Hematopoietic multipotent progenitor cell treated with erythropoietin and hydrocortisone succinate and interleukin-3 and kit ligand, for 4 days (in vitro differentiated cells): Measurements from ENCODE around the gene ZNF408.
"Not testable (repeated sequence)": the region's sequence is repeated elsewhere in the genome, so short reads cannot be mapped to it uniquely, and the experiment has no call there.

Source experiments
- DNase-seq: peaks from one replicate; pipeline ENCODE4 v3.0.0-alpha.2; 2015

ZNF408 gene

GRCh38 chr11:46698597-46698996 is 2.2 kb upstream of the ZNF408 start:
- DNase-seq, result no peak

GRCh38 chr11:46701078-46701654 is 335 bp downstream of the ZNF408 start:
- DNase-seq, result peak; percentile 28

- DNase-seq, result no peak
Measured at GRCh38 chr11:46705070-46705688, 4.3 kb downstream of the ZNF408 start.

- DNase-seq, result no peak
Measured at GRCh38 chr11:46706886-46707285, 6.1 kb downstream of the ZNF408 start.

- DNase-seq, result not testable (repeated sequence)
Measured at GRCh38 chr11:46709351-46709750, 8.5 kb downstream of the ZNF408 start.

- no peak for DNase-seq
Measured at GRCh38 chr11:46710821-46711269, 10.0 kb downstream of the ZNF408 start.

GRCh38 chr11:46711303-46711702 is 10.5 kb downstream of the ZNF408 start:
- no peak for DNase-seq

- no peak for DNase-seq
Measured at GRCh38 chr11:46712874-46713576, 12.2 kb downstream of the ZNF408 start.

- not testable (repeated sequence) for DNase-seq
Measured at GRCh38 chr11:46717825-46718154, 17.0 kb downstream of the ZNF408 start.

GRCh38 chr11:46718155-46719019 is 17.6 kb downstream of the ZNF408 start:
- DNase-seq, result peak; percentile 63

- no peak for DNase-seq
Measured at GRCh38 chr11:46719048-46719542, 18.3 kb downstream of the ZNF408 start, which contains the start of gene F2. TSS of gene F2 (plus strand) at chr11:46719213. CDS start at chr11:46719236, 23 bp downstream.

- DNase-seq, result no peak
Measured at GRCh38 chr11:46719543-46720218, 18.9 kb downstream of the ZNF408 start.

GRCh38 chr11:46721286-46721685 is 20.5 kb downstream of the ZNF408 start:
- no peak for DNase-seq

GRCh38 chr11:46722566-46723358 is 21.9 kb downstream of the ZNF408 start:
- no peak for DNase-seq

- no peak for DNase-seq
Measured at GRCh38 chr11:46723359-46723680, 22.5 kb downstream of the ZNF408 start.

GRCh38 chr11:46724088-46724487 is 23.3 kb downstream of the ZNF408 start:
- no peak for DNase-seq

GRCh38 chr11:46725338-46726205 is 24.7 kb downstream of the ZNF408 start:
- no peak for DNase-seq

- DNase-seq, result no peak
Measured at GRCh38 chr11:46726206-46726862, 25.5 kb downstream of the ZNF408 start.

GRCh38 chr11:46727952-46728658 is 27.3 kb downstream of the ZNF408 start:
- DNase-seq, result no peak

GRCh38 chr11:46728659-46729040 is 27.8 kb downstream of the ZNF408 start:
- no peak for DNase-seq
